H9 (cell line): ENCODE results near the gene CHTOP. TPM values are rescaled to one million over a fixed set of nuclear protein-coding genes. Genes with fewer than 3 reads are reported as not detected.
"Not testable (repeated sequence)": the region's sequence is repeated elsewhere in the genome, so short reads cannot be mapped to it uniquely, and the experiment has no call there.

Source experiments
- DNase-seq: peaks from one replicate; pipeline ENCODE4 v3.0.0-alpha.2; 2017
- H2AFZ ChIP-seq: one replicate; pipeline ENCODE4 v1.6.1; 2013; ENCODE audit warnings: mild to moderate bottlenecking, low read length, control low read depth, moderate library complexity
- H2AK5ac ChIP-seq: 2 replicates; pipeline ENCODE4 v1.6.1; 2013; ENCODE audit warnings: low read length, control low read depth, mixed read lengths; ENCODE audit not compliant: insufficient read length
- H2BK120ac ChIP-seq: one replicate; pipeline ENCODE4 v1.6.1; 2013; ENCODE audit warnings: low read depth, mild to moderate bottlenecking, low read length, control low read depth, inconsistent platforms; ENCODE audit not compliant: poor library complexity, severe bottlenecking
- H2BK12ac ChIP-seq: 2 replicates; pipeline ENCODE4 v1.6.1; 2013; ENCODE audit warnings: low read length, control low read depth, mixed read lengths, low read depth; ENCODE audit not compliant: insufficient read length
- H2BK15ac ChIP-seq: 2 replicates; pipeline ENCODE4 v1.6.1; 2013; ENCODE audit warnings: low read depth, low read length, control low read depth
- H2BK20ac ChIP-seq: one replicate; pipeline ENCODE4 v1.6.1; 2013; ENCODE audit warnings: low read depth, mild to moderate bottlenecking, low read length, control low read depth, inconsistent platforms; ENCODE audit not compliant: poor library complexity, severe bottlenecking
- H2BK5ac ChIP-seq: 2 replicates; pipeline ENCODE4 v1.6.1; 2013; ENCODE audit warnings: low read length, control low read depth, mixed read lengths; ENCODE audit not compliant: insufficient read length
- H3K14ac ChIP-seq: 2 replicates; pipeline ENCODE4 v1.6.1; 2013; ENCODE audit warnings: low read length, control low read depth; ENCODE audit not compliant: insufficient read depth
- H3K18ac ChIP-seq: 2 replicates; pipeline ENCODE4 v1.6.1; 2013; ENCODE audit warnings: low read depth, mild to moderate bottlenecking, mixed read lengths, low read length, control low read depth; ENCODE audit not compliant: insufficient read length
- H3K23ac ChIP-seq: 2 replicates; pipeline ENCODE4 v1.6.1; 2013; ENCODE audit warnings: low read length, control low read depth, mixed read lengths, low read depth; ENCODE audit not compliant: insufficient read length
- H3K23me2 ChIP-seq: 2 replicates; pipeline ENCODE4 v1.6.1; 2013; ENCODE audit warnings: low read depth, mild to moderate bottlenecking, mixed read lengths, low read length, control low read depth; ENCODE audit not compliant: insufficient read length, poor library complexity, severe bottlenecking
- H3K27ac ChIP-seq: 2 replicates; pipeline ENCODE4 v1.5.1; 2013; ENCODE audit warnings: low read length, control low read depth, mixed read lengths, low read depth; ENCODE audit not compliant: insufficient read length
- H3K27me3 ChIP-seq: 2 replicates; pipeline ENCODE4 v1.6.1; 2013; ENCODE audit warnings: low read length, control low read depth, inconsistent platforms; ENCODE audit not compliant: insufficient read depth
- H3K4ac ChIP-seq: 2 replicates; pipeline ENCODE4 v1.6.1; 2013; ENCODE audit warnings: low read depth, mild to moderate bottlenecking, control low read depth, inconsistent platforms, low read length, moderate library complexity
- H3K4me1 ChIP-seq: 2 replicates; pipeline ENCODE4 v1.6.1; 2013; ENCODE audit warnings: low read length, control low read depth, inconsistent platforms; ENCODE audit not compliant: insufficient read depth
- H3K4me2 ChIP-seq: 2 replicates; pipeline ENCODE4 v1.6.1; 2013; ENCODE audit warnings: low read length, control low read depth, mixed read lengths; ENCODE audit not compliant: insufficient read length, insufficient read depth
- H3K56ac ChIP-seq: 2 replicates; pipeline ENCODE4 v1.6.1; 2013; ENCODE audit warnings: low read depth, mild to moderate bottlenecking, mixed read lengths, low read length, control low read depth; ENCODE audit not compliant: insufficient read length
- H3K79me1 ChIP-seq: 2 replicates; pipeline ENCODE4 v1.6.1; 2013; ENCODE audit warnings: low read depth, mild to moderate bottlenecking, moderate library complexity, low read length, control low read depth, inconsistent platforms; ENCODE audit not compliant: insufficient read depth, poor library complexity, severe bottlenecking
- H3K79me2 ChIP-seq: 2 replicates; pipeline ENCODE4 v1.6.1; 2013; ENCODE audit warnings: low read length, control low read depth, inconsistent platforms; ENCODE audit not compliant: insufficient read depth
- H3K9ac ChIP-seq: 2 replicates; pipeline ENCODE4 v1.6.1; 2013; ENCODE audit warnings: low read length, control low read depth, mixed read lengths; ENCODE audit not compliant: insufficient read length; ENCODE audit errors: extremely low read depth
- H3K9me3 ChIP-seq: one replicate; pipeline ENCODE4 v1.6.1; 2013; ENCODE audit warnings: low read depth, low read length, inconsistent platforms; ENCODE audit not compliant: control insufficient read depth
- H3T11ph ChIP-seq: one replicate; pipeline ENCODE4 v1.6.1; 2013; ENCODE audit warnings: mild to moderate bottlenecking, low read length, control low read depth, inconsistent platforms
- H4K20me1 ChIP-seq: one replicate; pipeline ENCODE4 v1.6.1; 2013; ENCODE audit not compliant: control insufficient read depth, insufficient read length, insufficient read depth
- H4K5ac ChIP-seq: 2 replicates; pipeline ENCODE4 v1.6.1; 2013; ENCODE audit warnings: low read depth, mild to moderate bottlenecking, mixed read lengths, low read length, control low read depth; ENCODE audit not compliant: insufficient read length
- H4K8ac ChIP-seq: replicated peaks from 2 replicates; pipeline ENCODE4 v1.6.1; 2013; ENCODE audit warnings: low read length, control low read depth, mixed read lengths, low read depth; ENCODE audit not compliant: insufficient read length
- H4K91ac ChIP-seq: 2 replicates; pipeline ENCODE4 v1.6.1; 2013; ENCODE audit warnings: low read depth, mild to moderate bottlenecking, moderate library complexity, mixed read lengths, low read length, control low read depth; ENCODE audit not compliant: insufficient read length
- H3K27ac Mint-ChIP-seq, 3 experiments: 2 replicates in 2 of 3; 3 replicates in 1 of 3; pipeline ENCODE4 v1.8.0; 2020 to 2021; ENCODE audit warnings: mixed read lengths in 3 of 3, mild to moderate bottlenecking in 1 of 3, moderate library complexity in 1 of 3
- H3K27me3 Mint-ChIP-seq: 2 replicates; pipeline ENCODE4 v1.8.0; 2021; ENCODE audit warnings: low read depth, mild to moderate bottlenecking, moderate library complexity, mixed read lengths
- H3K36me3 Mint-ChIP-seq, 3 experiments: 2 replicates in 2 of 3; 3 replicates in 1 of 3; pipeline ENCODE4 v1.8.0; 2020 to 2021; ENCODE audit warnings: low read depth in 3 of 3, mixed read lengths in 3 of 3; ENCODE audit not compliant: insufficient read depth in 1 of 3
- H3K4me1 Mint-ChIP-seq, 2 experiments: 2 replicates each; pipeline ENCODE4 v1.8.0; 2020; ENCODE audit warnings: mixed read lengths in 2 of 2
- H3K4me3 Mint-ChIP-seq, 2 experiments: 2 replicates in 1 of 2; 3 replicates in 1 of 2; pipeline ENCODE4 v1.8.0; 2020 to 2021; ENCODE audit warnings: mild to moderate bottlenecking in 2 of 2, mixed read lengths in 2 of 2, moderate library complexity in 1 of 2
- H3K9me3 Mint-ChIP-seq, 2 experiments: 2 replicates in 1 of 2; 3 replicates in 1 of 2; pipeline ENCODE4 v1.8.0; 2020; ENCODE audit warnings: mild to moderate bottlenecking in 2 of 2, mixed read lengths in 2 of 2, moderate library complexity in 1 of 2
- CTCF ChIP-seq: fragments of 200-600 bp; sonication (generic); conservative IDR thresholded peaks from 3 replicates; pipeline ENCODE4 v1.8.0; 2021; ENCODE audit warnings: antibody characterized with exemption, mild to moderate bottlenecking
- WGBS: extraction: QIAGEN DNeasy Blood & Tissue Kit; methylation state at CpG from one replicate; pipeline ENCODE4 v1.1.7; 2013; ENCODE audit warnings: missing lambda C conversion rate, low lambda C conversion rate, mixed read lengths; ENCODE audit not compliant: insufficient read length; ENCODE audit errors: extremely low coverage; 5-methylcytosine and 5-hydroxymethylcytosine counted together
- total RNA-seq: library from RNA; stranded (reverse); gene quantifications from 2 replicates; pipeline ENCODE4 v1.2.1, GENCODE V29; 2021

The CHTOP gene
- total RNA-seq, 1 experiment from 2014 or later: 126 TPM

GRCh38 chr1:153587314-153587713 lies 46.6 kb upstream of the CHTOP start:
- DNase-seq: no peak
- no peak overlapping the region for H3K4me3 Mint-ChIP-seq
- Histone ChIP-seq H3K79me2 (no peaks in the 10 kb centered on the region), H4K20me1 (no peaks in the 10 kb centered on the region), H2BK12ac (no peak overlapping the region), H3K4me1 (no peaks in the 10 kb centered on the region; the same call in 1 of the 2 replicates), H4K5ac (no peak overlapping the region), H3K18ac (no peak overlapping the region), H2BK20ac (no peak overlapping the region), H3T11ph (no peak overlapping the region), H3K56ac (no peak overlapping the region), H2BK15ac (no peak overlapping the region), H3K27me3 (no peaks in the 10 kb centered on the region), H4K91ac (no peak overlapping the region), H4K8ac (no peak overlapping the region), H3K23ac (no peak overlapping the region), H2AFZ (no peak overlapping the region), H2BK5ac (no peak overlapping the region), H3K23me2 (no peaks in the 10 kb centered on the region), H3K9ac (no peak overlapping the region), H3K9me3 (no peaks in the 10 kb centered on the region), H3K4ac (no peak overlapping the region), H3K79me1 (no peaks in the 10 kb centered on the region), H3K27ac (no peak overlapping the region), H2BK120ac (no peak overlapping the region), H2AK5ac (no peak overlapping the region), H3K4me2 (no peak overlapping the region), H3K14ac (no peak overlapping the region)
- no CpG with 5 or more reads among the region's 5 CpGs for WGBS
- H3K4me1 Mint-ChIP-seq: peaks cover 9 to 16% of the 10 kb centered on the region in 2 experiments; a peak in 3 of 4 replicates
- no peaks in the 10 kb centered on the region; the same call in 1 of the 2 replicates for H3K27me3 Mint-ChIP-seq
- H3K27ac Mint-ChIP-seq: no peak overlapping the region
- no peaks in the 10 kb centered on the region for H3K9me3 Mint-ChIP-seq
- no peaks in the 10 kb centered on the region for H3K36me3 Mint-ChIP-seq
- no peak for TF ChIP-seq CTCF

- not testable (repeated sequence) for H2BK120ac ChIP-seq, H3K4me2 ChIP-seq, H3K56ac ChIP-seq, H3K23ac ChIP-seq, H3K27ac ChIP-seq, H2BK20ac ChIP-seq, H3K4me1 ChIP-seq, H3K79me2 ChIP-seq, H3K9ac ChIP-seq, H4K5ac ChIP-seq, H4K20me1 ChIP-seq, H3K18ac ChIP-seq, H3K23me2 ChIP-seq, H2BK15ac ChIP-seq, H3K27me3 ChIP-seq, H3K4ac ChIP-seq, H3K27ac Mint-ChIP-seq, H2AK5ac ChIP-seq, H2BK12ac ChIP-seq, H2BK5ac ChIP-seq, H3K9me3 Mint-ChIP-seq, H3K14ac ChIP-seq, H3K36me3 Mint-ChIP-seq, H4K8ac ChIP-seq, H3K4me3 Mint-ChIP-seq, H3K27me3 Mint-ChIP-seq, DNase-seq, H4K91ac ChIP-seq, H3K79me1 ChIP-seq, H3T11ph ChIP-seq, H3K9me3 ChIP-seq, H2AFZ ChIP-seq
- H3K4me1 Mint-ChIP-seq: peaks cover 9 to 16% of the 10 kb centered on the region in 2 experiments; a peak in 3 of 4 replicates
- WGBS: no CpG with 5 or more reads among the region's 10 CpGs
These were observed 45.8 kb upstream of the CHTOP start for GRCh38 chr1:153588033-153588432.
